NCI-H2227 (cell line): ENCODE data around the gene CELF5.
"Not testable (repeated sequence)": the region's sequence is repeated elsewhere in the genome, so short reads cannot be mapped to it uniquely, and the experiment has no call there.

ENCODE experiments used
- DNase-seq: peaks from one replicate; lab custom pipeline; 2025; ENCODE audit not compliant: unreplicated experiment; lab: John Stamatoyannopoulos, UW

Gene CELF5

DNA sequence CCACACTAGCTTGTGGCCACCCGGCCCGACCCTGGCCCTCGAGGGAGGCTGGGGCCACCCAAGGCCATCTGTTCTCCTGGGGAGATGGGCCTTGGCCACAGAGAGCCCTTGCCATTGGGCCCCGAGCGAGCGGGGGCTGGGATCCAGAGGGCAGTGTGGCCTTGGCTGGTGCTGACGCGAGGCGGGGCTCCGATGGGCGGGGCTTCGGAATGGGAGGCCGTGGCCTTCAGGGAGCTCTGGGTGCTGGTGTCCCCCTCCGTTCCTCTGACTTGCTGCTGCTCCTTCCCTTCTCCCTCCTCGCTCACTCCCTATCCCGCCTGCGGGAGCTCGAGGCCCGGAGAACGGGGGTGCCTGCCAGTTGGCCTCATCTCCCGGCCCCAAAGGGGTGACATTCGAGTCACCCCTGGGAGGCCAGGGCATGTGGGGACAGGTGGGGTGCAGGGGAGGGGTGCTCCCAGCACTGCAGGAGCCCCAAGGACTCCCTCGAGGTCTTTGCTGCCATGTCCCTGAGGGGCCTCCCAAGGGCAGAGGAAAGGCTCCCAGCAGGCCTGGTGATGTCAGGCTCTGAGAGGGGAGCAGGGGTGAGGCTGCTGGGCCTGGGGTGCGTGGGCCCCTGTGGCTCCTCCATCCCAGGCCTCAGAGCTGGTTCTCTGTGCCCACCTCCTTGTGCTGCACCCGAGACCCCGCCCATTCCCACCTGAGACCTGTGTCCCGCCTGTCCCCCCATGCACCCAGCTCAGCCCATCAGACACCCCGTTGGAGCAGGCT lies 34.6 kb upstream of the CELF5 start:
- no peak for DNase-seq

GRCh38 chr19:3190470-3190770 lies 34.0 kb upstream of the CELF5 start:
- no peak for DNase-seq

DNA sequence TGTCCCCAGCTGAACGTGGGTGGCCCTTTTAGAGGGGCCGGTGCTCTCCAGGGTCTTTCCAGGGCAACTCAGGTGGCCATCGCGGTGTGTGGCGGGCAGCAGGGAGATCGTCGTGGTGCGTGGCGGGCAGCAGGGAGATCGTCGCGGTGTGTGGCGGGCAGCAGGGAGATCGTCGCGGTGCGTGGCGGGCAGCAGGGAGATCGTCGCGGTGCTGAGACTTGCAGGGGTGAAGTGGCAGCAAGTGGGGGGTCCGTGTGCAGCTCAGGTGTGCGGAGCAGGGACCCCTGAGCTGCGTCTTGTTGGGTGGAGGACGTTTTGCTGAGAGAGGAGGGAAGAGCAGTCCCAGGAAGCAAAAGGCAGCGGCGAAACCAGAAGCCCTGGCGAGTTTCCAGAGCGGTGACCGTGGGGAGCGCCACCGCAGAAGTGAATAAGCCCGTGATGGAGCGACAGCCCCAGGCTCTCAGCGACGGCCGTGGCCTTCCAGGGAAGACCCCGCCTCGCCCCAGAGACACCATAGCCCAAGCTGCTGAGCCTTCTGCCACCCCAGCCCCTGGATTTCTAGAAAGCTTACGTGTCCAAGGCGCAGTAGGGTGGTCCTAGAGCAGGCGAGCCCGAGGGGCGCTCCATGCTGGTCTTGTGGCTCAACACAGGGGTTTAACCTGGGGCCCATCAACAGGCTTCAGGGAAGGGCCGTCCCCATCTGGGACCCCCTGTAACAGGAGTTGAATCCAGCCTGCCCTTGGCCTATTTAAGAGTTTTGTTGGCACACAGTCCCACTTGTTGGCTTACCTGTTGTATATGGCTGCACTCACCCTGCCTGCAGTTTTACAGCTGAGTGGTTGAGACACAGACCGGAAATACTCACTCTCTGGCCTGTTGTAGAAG lies 33.3 kb upstream of the CELF5 start:
- DNase-seq = no peak

GRCh38 chr19:3191806-3192104 lies 32.7 kb upstream of the CELF5 start:
- DNase-seq = not testable (repeated sequence)

GRCh38 chr19:3192228-3192635 lies 32.2 kb upstream of the CELF5 start:
- no peak for DNase-seq

GRCh38 chr19:3192684-3193083 lies 31.8 kb upstream of the CELF5 start:
- DNase-seq = no peak

GRCh38 chr19:3193256-3194105 lies 31.0 kb upstream of the CELF5 start:
- no peak for DNase-seq

DNA sequence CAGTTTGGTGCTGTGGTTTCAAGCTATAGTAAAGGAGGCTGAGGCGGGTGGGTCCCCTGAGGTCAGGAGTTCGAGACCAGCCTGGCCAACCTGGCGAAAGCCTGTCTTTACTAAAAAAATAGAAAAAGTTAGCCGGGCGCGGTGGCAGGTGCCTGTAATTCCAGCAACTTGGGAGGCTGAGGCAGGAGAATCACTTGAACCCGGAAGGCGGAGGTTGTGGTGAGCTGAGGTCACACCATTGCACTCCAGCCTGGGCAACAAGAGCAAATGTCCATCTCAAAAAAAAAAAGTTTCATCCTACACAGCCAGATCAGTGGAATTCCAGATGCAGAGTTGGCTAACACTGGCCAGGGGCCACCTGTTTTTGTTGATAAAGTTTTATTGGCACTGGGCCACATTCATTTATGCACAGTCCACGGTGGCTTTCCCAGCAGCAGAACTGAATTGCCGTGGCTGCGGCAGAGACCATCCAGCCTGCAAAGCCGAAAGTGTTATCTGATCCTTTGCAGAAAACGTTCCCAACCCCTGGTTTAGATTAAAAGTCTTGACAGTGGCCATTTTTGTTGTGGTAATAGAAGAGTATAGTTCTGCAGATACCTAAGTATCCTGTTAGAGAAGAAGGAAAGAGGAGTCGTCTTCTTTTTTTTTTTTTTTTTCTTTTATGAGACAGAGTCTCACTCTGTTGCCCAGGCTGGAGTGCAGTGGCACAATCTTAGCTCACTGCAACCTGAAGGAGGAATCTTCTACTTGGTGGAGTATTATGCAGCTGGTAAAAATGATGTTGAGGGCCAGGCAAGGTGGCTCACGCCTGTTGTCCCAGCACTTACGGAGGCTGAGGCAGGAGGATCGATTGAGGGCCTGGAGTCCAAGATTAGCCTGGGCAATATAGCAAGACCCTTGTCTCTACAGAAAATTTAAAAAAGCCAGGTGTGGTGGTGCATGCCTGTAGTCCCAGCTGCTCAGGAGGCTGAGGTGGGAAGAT lies 30.1 kb upstream of the CELF5 start:
- DNase-seq = no peak

DNA sequence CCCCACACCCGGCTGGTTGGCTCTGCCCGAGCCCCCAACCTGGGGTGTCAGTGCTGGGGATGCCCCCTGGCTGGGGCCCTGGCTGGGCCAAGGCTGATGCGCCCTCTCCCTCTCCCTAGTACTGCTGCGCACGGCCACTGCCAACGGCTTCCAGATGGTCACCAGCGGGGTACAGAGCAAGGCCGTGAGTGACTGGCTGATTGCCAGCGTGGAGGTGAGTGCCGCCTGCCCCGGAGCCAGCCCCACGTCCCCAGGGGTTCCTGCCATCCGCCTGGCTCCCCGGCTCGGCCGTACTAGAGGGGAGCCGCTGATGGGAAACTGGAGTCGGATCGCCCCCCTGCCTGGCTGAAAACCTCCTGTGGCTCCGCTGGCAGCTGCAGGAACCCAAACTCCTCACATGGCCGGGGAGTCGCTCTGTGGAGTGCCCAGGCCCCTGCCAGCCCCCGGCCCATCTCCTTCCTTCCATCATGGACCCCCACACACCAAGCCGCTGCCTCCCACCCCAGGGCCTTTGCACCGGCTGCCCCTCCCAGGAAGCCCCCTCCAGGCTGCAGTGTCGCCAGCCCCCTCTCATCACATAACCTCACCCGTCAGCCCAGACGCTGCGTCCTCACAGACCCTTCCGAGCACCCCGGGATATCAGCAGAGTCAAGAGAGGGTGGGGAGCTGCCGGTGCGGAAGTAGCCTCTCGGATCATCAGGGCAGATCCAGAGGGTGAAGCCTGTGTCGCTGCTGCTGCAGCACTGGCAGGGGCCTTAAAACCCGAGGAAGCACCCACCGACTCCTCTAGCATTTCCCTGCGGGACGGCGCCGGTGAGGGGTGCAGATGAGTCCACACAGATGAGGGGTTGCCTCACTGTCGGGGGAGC lies 28.2 kb upstream of the CELF5 start:
- no peak for DNase-seq

DNA sequence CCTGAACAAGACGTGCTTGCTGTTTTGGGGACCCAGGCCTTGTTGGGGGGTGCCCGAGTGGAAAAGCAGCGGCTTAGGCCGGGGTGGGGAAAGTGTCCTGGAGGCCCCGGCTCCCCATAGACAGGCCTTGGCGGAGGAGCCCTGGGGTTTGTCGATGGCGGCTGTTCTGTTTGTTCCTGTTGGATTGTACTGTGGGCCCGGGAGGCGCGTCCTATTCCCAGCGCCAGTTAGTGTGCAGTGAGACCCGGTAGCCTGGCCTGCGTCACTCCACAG lies 27.6 kb upstream of the CELF5 start:
- DNase-seq = no peak

GRCh38 chr19:3198901-3199700 lies 25.4 kb upstream of the CELF5 start:
- DNase-seq = no peak

DNA sequence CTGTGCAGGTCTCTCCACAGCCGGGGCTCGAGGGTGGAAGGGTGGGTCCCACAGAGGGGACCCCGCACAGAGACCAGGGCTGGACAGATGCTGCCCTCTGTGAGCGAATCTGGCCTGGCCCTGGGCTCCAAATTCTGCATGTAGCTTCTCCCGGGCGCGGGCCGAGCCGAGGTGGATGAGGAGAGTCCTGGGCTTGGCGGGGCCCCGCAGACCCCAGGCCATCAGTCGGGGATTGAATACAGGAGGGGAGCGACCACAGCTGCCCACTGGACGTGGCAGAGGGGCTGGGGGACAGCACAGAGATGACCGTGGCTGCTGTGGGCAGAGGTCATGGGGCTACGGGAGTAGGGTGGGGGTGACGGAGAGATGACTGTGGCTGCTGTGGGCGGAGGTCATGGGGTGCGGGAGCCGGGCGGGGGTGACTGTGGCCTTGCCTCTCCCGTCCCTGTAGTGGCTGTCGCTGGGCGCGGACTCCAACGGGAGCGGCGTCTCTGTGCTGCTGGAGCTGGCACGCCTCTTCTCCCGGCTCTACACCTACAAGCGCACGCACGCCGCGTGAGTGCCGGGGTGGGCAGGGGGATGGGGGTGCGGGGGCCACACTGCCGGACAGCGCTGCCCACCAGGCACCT lies 23.3 kb upstream of the CELF5 start:
- no peak for DNase-seq

GRCh38 chr19:3201911-3202310 lies 22.6 kb upstream of the CELF5 start:
- DNase-seq = no peak

DNA sequence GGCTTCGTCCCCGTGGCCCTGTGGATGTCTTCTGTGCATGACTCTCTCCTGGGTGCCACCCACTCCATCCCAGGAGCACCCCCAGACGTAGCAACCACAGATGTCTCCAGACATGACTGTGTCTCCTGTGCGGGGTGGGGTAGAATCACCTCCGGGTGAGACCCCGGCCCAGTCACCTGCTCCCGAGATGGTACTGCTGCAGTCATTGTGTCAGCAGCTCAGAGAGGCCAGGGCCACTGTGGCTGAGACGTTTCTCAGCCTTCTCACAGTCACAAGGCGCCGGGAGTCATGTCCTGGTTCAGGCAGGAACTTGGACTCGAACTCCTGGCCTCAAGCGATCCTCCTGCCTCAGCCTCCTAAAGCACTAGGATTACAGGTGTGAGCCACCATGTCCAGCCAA lies 22.1 kb upstream of the CELF5 start:
- DNase-seq = no peak

DNA sequence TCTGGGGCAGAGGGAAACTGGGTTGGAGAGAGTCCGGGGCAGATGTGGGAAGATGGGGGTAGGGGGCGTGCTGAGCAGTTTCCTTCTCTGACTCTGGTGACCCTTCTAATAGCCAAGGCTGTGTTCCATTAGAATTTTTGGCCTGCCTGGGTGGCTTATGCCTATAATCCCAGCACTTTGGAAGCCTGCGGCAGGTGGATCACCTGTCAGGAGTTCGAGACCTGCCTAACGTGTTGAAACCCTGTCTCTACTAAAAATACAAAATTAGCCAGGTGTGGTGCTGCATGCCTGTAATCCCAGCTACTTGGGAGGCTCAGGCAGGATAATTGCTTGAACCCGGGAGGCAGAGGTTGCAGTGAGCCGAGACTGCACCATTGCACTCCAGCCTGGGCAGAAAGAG lies 21.6 kb upstream of the CELF5 start:
- DNase-seq = not testable (repeated sequence)

DNA sequence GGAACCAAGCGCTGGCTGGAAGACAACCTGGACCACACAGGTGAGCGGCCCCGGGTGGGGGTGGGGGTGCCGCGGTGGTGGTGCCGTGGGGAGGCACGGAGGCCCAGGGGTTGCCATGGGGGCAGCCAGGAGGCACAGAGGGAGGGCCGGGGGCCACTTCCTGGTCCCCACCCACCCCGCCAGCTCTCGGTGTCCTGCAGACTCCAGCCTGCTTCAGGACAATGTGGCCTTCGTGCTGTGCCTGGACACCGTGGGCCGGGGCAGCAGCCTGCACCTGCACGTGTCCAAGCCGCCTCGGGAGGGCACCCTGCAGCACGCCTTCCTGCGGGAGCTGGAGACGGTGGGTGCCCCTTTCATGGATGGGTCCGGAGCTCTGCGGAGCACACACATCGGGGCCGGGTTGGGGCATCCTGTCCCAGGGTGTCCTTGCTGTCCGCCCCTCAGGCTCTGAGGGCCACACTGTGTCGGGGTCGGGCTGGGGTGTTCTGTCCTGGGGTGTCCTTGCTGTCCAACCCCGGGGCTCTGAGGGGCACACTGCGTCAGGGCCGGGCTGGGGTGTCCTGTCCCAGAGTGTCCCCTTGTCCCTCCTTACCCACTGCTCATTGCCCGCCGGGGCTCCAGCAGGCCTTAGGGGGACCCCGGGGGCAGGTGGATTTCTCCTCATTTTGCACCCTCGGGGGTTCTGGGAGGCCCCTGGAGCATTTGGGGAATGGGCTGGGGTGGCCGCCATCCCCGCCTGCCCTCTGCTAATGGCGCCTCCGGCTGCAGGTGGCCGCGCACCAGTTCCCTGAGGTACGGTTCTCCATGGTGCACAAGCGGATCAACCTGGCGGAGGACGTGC lies 20.4 kb upstream of the CELF5 start:
- DNase-seq = no peak

GRCh38 chr19:3204646-3205275 lies 19.7 kb upstream of the CELF5 start:
- no peak for DNase-seq
